ACC112 (cell line): ENCODE results near the gene CCDC85B.
"Not testable (repeated sequence)": the region's sequence is repeated elsewhere in the genome, so short reads cannot be mapped to it uniquely, and the experiment has no call there.

ENCODE experiments used
- H2AFZ ChIP-seq: fragments of 200-600 bp; sonication (generic); one replicate; pipeline ENCODE4 v1.6.0; 2017; ENCODE audit warnings: antibody characterized with exemption, low read length; ENCODE audit not compliant: unreplicated experiment
- H3K27ac ChIP-seq: fragments of 200-600 bp; sonication (generic); 2 replicates; pipeline ENCODE4 v1.5.1; 2014; ENCODE audit warnings: low read depth, mild to moderate bottlenecking, antibody characterized with exemption, low read length, moderate library complexity
- H3K27me3 ChIP-seq: fragments of 200-600 bp; sonication (generic); 2 replicates; pipeline ENCODE4 v1.6.1; 2014; ENCODE audit warnings: mild to moderate bottlenecking, antibody characterized with exemption, low read length, moderate library complexity, mixed read lengths; ENCODE audit not compliant: insufficient read depth
- H3K36me3 ChIP-seq: fragments of 200-600 bp; sonication (generic); 2 replicates; pipeline ENCODE4 v1.6.1; 2016; ENCODE audit warnings: mild to moderate bottlenecking, antibody characterized with exemption, low read length, moderate library complexity, mixed read lengths; ENCODE audit not compliant: insufficient read depth
- H3K4me1 ChIP-seq: fragments of 200-600 bp; sonication (generic); one replicate; pipeline ENCODE4 v1.6.1; 2016; ENCODE audit warnings: low read length, mixed read lengths; ENCODE audit not compliant: insufficient read depth, unreplicated experiment, control insufficient read depth
- H3K4me3 ChIP-seq: fragments of 200-600 bp; sonication (generic); 2 replicates; pipeline ENCODE4 v1.5.1; 2014; ENCODE audit warnings: mild to moderate bottlenecking, low read depth, low read length
- H3K79me2 ChIP-seq: fragments of 200-600 bp; sonication (generic); one replicate; pipeline ENCODE4 v1.6.0; 2016; ENCODE audit warnings: low read length; ENCODE audit not compliant: control insufficient read depth, unreplicated experiment, insufficient read depth

CCDC85B gene

DNA sequence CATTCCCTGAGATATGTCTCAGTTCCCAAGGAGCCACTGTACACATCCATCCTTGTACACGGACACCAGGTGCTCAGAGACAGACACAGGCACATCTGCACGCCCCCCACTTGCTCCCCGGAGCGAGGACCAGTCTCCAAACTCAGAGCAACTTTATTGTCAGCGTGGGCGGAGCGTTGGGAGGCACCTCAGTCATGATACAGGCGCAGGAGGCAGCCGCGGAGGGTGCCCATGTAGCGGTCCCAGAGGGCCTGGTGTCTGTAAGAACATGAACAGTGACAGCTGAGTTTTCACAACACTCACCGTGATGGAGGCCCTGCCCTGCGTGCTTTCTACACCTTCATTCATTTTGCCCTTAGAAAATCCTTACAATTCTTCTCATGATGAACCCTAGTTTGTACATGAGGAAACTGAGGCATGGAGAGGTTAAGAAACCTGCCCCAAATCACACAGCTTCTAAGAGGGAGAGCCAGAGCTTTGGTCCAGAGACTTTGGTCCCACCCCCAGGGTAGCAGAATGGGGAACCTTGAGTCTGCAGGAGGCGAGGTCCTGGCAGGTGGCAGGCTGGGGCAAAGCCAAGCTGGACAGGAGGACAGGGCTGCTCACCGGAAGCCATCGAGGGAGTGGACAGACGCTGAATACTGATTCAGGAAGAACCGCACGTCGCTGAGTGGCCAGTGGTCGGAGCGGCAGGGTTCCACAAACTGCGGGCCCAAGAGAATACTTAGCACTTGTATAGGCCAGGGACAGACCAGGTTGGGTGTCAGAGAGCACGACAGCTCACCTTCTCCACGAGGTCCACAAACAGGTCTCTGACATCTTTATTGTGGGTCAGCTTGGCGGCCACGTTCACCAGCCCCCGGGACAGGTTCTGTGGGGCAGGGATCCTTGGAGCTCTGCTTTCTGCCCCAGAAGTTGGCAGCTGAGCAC, 6.4 kb upstream of the CCDC85B start:
- Histone ChIP-seq H3K79me2 (peaks cover 18% of the 10 kb centered on the region), H2AFZ (no peak overlapping the region), H3K4me1 (peaks cover 26% of the 10 kb centered on the region), H3K27me3 (no peaks in the 10 kb centered on the region), H3K27ac (no peak overlapping the region), H3K4me3 (no peak overlapping the region), H3K36me3 (peaks cover 12% of the 10 kb centered on the region; the same call in 1 of the 2 replicates)

DNA sequence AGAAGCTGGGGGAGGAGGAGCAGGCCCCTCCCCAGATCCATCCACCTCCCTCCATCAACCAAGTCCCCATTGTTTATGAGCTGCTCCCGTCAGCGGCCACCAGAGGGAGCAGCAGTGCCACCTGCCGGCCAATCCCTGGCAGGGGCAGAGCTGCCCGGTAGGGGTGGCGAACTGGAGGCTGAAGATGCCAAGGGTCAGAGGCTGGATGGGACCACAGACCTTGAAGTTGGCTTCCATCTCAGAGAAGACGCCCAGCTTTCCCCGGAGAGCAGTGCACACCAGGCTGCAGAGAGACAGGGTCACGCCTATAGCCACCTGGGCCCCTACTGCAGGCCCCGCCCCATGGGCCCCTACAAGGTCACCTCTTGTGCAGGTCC, 5.8 kb upstream of the CCDC85B start:
- Histone ChIP-seq H3K36me3 (peaks cover 12% of the 10 kb centered on the region; the same call in 1 of the 2 replicates), H3K27ac (no peak overlapping the region), H3K4me1 (peaks cover 27% of the 10 kb centered on the region)

DNA sequence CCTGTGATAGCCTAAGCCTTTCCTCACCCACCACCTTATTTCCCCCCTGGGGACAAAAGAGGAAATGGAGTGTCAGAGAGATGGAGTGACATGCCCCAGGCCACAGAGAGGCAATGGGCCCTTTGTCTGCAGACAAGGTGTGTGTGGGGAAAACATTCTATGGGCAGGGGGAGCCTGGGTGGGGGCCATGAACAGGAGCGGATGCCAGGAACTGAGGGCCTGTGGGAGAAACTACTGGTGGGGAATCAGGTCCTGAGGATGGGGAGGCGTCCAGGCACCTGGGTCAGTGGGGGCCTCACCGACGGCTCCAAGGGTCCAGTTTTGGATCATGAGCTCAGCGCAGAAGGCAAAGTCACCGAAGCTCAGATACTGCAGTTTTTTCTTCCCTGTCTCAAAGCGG, 5.2 kb upstream of the CCDC85B start:
- Histone ChIP-seq H3K4me3 (no peak overlapping the region), H3K27me3 (no peaks in the 10 kb centered on the region), H3K36me3 (peaks cover 12% of the 10 kb centered on the region; the same call in 1 of the 2 replicates), H3K4me1 (peaks cover 32% of the 10 kb centered on the region), H3K79me2 (peaks cover 18% of the 10 kb centered on the region), H3K27ac (no peak overlapping the region), H2AFZ (no peak overlapping the region)

More for the DNA sequence above, 5.8 kb upstream of the CCDC85B start:
- no peaks in the 10 kb centered on the region for H3K27me3 ChIP-seq
- peaks cover 18% of the 10 kb centered on the region for H3K79me2 ChIP-seq
- no peak overlapping the region for H3K4me3 ChIP-seq
- no peak overlapping the region for H2AFZ ChIP-seq

DNA sequence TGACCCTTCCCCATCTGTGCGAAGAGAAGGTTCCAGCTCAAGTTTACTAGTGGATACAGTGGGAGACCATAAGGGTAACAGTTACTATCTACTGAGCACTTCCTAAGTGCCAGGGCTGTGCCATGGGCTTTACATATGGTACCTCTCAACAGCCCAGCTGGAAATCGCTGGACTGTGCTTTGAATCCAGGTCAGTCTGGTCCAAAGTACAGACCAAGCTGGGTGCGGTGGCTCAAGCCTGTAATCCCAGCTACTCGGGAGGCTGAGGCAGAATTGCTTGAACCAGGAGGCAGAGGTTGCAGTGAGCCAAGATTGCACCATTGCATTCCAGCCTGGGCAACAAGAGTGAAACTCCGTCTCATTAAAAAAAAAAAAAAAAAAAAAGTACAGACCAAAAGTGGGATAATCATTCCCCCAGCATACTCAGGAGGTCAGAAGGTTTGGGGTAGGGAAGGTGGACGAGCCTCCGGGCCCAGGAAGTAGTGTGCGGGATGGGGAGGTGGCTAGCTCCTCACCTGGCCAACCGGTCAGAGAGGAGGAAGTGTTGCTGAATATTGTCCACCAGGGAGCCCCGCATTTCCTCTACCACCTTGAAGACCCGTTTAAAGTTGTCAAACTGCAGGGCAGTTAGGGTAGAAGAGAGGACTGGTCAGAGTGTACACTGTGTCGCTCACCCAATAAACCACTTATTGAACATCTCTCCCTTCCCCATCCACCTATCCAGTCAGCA, 4.5 kb upstream of the CCDC85B start:
- Histone ChIP-seq H3K4me3 (peak overlapping the region; percentile 37; the same call in 1 of the 2 replicates), H3K79me2 (peaks cover 18% of the 10 kb centered on the region), H3K4me1 (peaks cover 30% of the 10 kb centered on the region), H3K27me3 (no peaks in the 10 kb centered on the region), H3K27ac (no peak overlapping the region), H3K36me3 (peaks cover 12% of the 10 kb centered on the region; the same call in 1 of the 2 replicates), H2AFZ (no peak overlapping the region)

DNA sequence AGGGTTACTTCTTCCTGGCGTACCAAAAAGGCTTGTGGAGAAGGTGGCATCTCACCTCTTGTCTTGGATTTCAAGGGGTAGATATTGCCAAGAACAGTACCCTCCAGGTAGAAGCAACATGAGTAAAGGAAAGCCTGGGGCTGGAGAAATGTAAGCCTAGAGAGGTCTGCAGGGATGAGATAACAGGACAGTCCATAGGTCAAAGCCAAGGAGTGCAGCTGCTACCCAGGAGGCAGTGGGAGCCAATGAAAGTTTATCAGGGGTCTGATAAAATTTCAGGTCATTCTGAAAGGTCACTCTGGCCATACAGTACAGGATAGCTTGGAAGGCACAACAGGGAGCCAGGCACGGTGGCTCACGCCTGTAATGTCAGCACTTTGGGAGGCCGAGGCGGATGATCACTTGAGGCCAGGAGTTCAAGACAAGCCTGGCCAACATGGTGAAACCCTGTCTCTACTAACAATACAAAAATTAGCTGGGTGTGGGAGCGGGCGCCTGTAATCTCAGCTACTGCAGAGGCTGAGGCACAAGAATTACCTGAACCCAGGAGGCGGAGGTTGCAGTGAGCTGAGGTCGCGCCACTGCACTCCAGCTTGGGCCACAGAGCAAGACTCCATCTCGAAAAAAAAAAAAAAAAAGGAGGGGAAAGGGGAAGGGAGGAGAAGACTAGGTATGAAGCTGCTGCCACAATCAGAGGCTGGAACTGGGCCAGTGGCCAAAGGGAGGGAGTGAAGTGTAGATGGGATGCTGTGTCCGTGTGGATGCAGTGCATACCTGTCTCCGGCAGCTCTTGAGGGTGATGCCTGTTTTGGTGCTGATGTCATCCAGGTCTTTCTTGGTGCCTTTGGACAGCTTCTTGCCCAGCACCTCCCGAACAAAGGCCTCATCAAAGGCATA, 3.4 kb upstream of the CCDC85B start:
- Histone ChIP-seq H3K4me3 (peak overlapping the region; percentile 86), H3K27ac (peak overlapping the region; percentile 72)

DNA sequence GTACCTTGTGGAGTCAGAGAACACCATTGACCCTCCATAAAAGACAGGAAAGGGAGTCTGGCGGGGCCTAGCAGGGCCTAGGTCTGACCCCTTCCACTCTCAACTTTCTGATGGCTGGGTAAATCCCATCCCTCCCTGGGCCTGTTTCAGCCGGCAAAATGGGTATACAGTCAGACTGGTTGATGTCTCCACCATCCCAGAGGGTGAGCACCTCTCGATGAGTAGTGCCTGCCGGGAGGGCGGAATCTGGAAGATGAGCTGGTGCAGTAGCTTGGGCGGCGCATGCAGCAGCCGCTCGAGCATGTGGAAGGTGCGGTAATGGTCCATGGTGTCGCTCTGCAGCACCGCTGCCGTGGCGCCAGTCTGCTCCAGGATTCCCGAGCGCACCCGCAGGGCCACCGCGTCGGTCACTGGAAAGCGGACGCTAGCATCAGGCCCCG, 2.7 kb upstream of the CCDC85B start:
- Histone ChIP-seq H2AFZ (no peak overlapping the region), H3K36me3 (peaks cover 12% of the 10 kb centered on the region; the same call in 1 of the 2 replicates), H3K27ac (peak overlapping the region; percentile 72), H3K4me3 (peak overlapping the region; percentile 86), H3K4me1 (peaks cover 32% of the 10 kb centered on the region), H3K79me2 (peaks cover 18% of the 10 kb centered on the region), H3K27me3 (no peaks in the 10 kb centered on the region)

More for the DNA sequence above, 3.4 kb upstream of the CCDC85B start:
- no peaks in the 10 kb centered on the region for H3K27me3 ChIP-seq
- H3K79me2 ChIP-seq, result peaks cover 18% of the 10 kb centered on the region
- peaks cover 12% of the 10 kb centered on the region; the same call in 1 of the 2 replicates for H3K36me3 ChIP-seq
- H2AFZ ChIP-seq, result no peak overlapping the region
- peaks cover 26% of the 10 kb centered on the region for H3K4me1 ChIP-seq

DNA sequence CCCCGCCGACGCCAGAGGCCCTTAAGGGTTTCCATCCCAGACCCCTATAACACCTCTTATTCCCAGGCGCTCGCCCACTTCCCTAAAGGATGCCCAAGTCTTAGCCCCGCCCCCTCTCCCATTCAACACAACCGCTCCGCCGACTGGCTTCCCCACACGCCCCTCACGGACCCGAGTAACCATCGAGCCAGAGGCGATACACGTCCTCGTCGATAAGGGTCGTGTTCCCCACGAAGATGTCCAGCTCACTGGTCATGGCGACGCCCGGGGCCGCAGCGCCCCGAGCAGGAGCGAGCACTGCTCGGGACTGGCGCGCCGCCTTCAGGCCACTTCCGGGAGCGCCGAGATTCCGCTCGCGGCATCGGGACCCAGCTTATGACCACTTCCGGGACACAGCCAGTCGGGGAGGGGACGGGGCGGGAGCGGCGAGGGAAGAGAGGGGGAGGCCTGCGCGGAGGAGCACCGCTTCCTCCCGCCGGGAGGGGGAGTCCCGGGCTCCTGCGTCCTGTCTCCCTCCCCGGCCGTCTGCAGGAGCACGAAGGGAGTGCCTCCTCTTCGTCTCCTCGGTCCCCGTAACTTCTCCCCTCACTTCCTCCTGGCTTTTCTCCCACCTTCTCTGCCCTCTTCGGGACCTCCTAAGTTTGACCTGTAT, 2.2 kb upstream of the CCDC85B start, which contains the start of gene FIBP:
FIBP (minus strand) TSS at position 309 of the 652 bp plus-strand sequence; CDS start at position 256, 53 bp downstream.
- H2AFZ ChIP-seq, result no peak within 1 kb of the TSS
- no peaks in the 10 kb centered on the region for H3K27me3 ChIP-seq
- peaks cover 12% of the 10 kb centered on the region; the same call in 1 of the 2 replicates for H3K36me3 ChIP-seq
- peak within 1 kb of the TSS; percentile 95 for H3K27ac ChIP-seq
- peaks cover 19% of the 10 kb centered on the region for H3K79me2 ChIP-seq
- H3K4me1 ChIP-seq, result peaks cover 37% of the 10 kb centered on the region
- H3K4me3 ChIP-seq, result peak within 1 kb of the TSS; percentile 86

DNA sequence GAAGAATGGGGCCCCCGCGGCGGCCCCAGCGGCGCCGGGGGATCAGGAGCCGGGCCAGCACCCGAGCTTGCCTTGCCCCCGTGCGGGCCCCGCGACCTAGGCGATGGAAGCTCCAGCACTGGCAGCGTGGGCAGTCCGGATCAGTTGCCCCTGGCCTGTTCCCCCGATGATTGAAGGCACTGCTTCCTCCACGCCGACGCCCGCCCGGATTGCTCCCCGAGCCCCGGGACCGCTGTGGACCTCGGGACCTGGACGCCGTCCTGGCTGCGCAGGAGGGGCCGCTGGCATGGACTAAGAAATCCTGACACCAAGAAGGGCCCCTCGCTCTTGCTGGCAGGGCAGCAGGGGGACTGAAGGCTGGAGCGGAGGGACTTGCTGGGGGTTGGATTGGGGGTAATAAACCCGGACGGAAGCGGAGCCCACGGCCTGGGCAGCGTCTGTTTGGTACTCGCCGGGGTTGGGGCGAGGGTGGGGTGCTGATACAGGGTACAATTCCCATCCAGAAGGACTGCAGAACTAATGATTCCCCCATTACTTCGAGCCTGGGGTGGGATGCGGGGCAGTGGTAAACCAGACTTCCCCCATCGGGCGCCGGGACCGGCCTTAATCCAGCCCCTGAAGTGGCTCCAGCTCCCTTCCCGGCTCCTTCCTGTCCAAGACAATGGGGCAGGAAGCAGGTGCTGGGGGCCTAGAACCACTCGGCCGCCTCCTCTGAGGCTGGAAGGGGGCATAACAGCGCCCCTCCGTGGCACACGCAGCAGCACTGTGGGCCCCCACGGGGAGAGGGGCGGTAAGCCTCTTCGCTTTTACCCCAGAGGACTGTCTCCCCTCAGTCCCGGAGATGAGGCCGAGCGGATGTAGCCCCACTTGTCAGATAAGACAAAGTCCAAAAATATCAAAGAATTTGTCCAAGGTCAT, 1.0 kb downstream of the CCDC85B start:
- peaks cover 52% of the 10 kb centered on the region for H3K4me1 ChIP-seq
- H3K27me3 ChIP-seq, result no peaks in the 10 kb centered on the region
- H2AFZ ChIP-seq, result no peak overlapping the region
- peak overlapping the region; percentile 95 for H3K27ac ChIP-seq
- peak overlapping the region; percentile 86 for H3K4me3 ChIP-seq
- peaks cover 38% of the 10 kb centered on the region for H3K79me2 ChIP-seq
- peaks cover 19% of the 10 kb centered on the region; the same call in 1 of the 2 replicates for H3K36me3 ChIP-seq

DNA sequence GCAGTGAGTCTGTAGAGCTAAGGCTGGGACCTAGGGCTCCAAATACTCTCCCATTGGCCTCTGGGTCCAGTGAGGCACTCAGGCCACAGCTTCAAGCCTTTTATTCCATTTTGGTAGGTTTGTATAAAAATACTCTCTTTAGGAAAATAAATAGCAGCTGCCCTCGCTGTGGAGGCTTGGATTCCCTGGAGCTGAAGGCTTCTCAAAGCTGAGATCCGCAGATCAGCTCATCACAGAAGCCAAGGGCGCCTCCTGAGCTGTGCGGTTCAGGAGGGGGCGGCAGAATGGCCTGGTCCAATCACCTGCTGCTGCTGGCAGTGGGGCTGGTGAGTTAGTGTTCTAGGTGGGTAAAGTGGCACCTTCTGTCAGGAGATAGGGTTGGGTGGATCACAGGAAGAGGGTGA, 1.7 kb downstream of the CCDC85B start:
- H3K27ac ChIP-seq, result peak overlapping the region; percentile 95
- H3K4me3 ChIP-seq, result peak overlapping the region; percentile 86
- H3K27me3 ChIP-seq, H2AFZ ChIP-seq: not testable (repeated sequence)
- peaks cover 26% of the 10 kb centered on the region; the same call in 1 of the 2 replicates for H3K36me3 ChIP-seq
- peaks cover 52% of the 10 kb centered on the region for H3K4me1 ChIP-seq
- H3K79me2 ChIP-seq, result peaks cover 39% of the 10 kb centered on the region
